IMR-90 (cell line): ENCODE results near the gene GBX2. TPM values are rescaled to one million over a fixed set of nuclear protein-coding genes. Genes with fewer than 3 reads are reported as not detected.

Experiments
- ATAC-seq: fragments of 200-7000 bp; cut with Tn5 transposase; 2 replicates; pipeline ENCODE4 v1.9.1; 2020; ENCODE audit warnings: low read depth, mild to moderate bottlenecking, moderate library complexity
- BruUV-seq: library from RNA; stranded (reverse); fragments of 400-500 nt; replicated peaks from 2 replicates; lab custom pipeline; 2021; lab: Mats Ljungman, UMichigan
- CTCF ChIA-PET: fragments of 300-600 bp; formaldehyde crosslinking; extraction: SDS; loops from one replicate; lab custom pipeline; 2021; ENCODE audit warnings: antibody characterized with exemption; lab: Yijun Ruan, JAX
- POLR2A ChIA-PET: fragments of 300-600 bp; sonication (Branson Sonifier 250); formaldehyde crosslinking; loops from one replicate; lab custom pipeline; 2022; ENCODE audit warnings: antibody characterized with exemption; ENCODE audit not compliant: unreplicated experiment; lab: Charles Lee
- DNase-seq: peaks from one replicate; pipeline ENCODE4 v3.0.0; 2013
- H2AFZ ChIP-seq: replicated peaks from 2 replicates; pipeline ENCODE3; 2013; ENCODE audit warnings: low read length, mild to moderate bottlenecking; ENCODE audit not compliant: poor library complexity
- H2AK5ac ChIP-seq: 2 replicates; pipeline ENCODE4 v1.6.1; 2013; ENCODE audit warnings: low read depth, low read length, inconsistent platforms
- H2AK9ac ChIP-seq: replicated peaks from 2 replicates; pipeline ENCODE3; 2013; ENCODE audit warnings: mild to moderate bottlenecking, low read depth, low read length, moderate library complexity; ENCODE audit not compliant: poor library complexity
- H2BK120ac ChIP-seq: 2 replicates; pipeline ENCODE4 v1.6.1; 2013; ENCODE audit warnings: low read depth, low read length, inconsistent platforms
- H2BK15ac ChIP-seq: 3 replicates; pipeline ENCODE4 v1.6.1; 2013; ENCODE audit warnings: low read depth, low read length, inconsistent platforms
- H2BK20ac ChIP-seq: 2 replicates; pipeline ENCODE4 v1.6.1; 2013; ENCODE audit warnings: low read depth, mild to moderate bottlenecking, inconsistent platforms, low read length, moderate library complexity
- H2BK5ac ChIP-seq: 2 replicates; pipeline ENCODE4 v1.6.1; 2013; ENCODE audit warnings: mild to moderate bottlenecking, low read depth, low read length, inconsistent platforms; ENCODE audit not compliant: poor library complexity, severe bottlenecking
- H3K14ac ChIP-seq: replicated peaks from 2 replicates; pipeline ENCODE4 v1.6.1; 2013; ENCODE audit warnings: low read depth, low read length, inconsistent platforms
- H3K18ac ChIP-seq: 2 replicates; pipeline ENCODE4 v1.6.1; 2013; ENCODE audit warnings: low read depth, low read length, control low read depth
- H3K23ac ChIP-seq: 2 replicates; pipeline ENCODE4 v1.6.1; 2013; ENCODE audit warnings: low read depth, low read length, inconsistent platforms
- H3K27ac ChIP-seq: 2 replicates; pipeline ENCODE4 v1.5.1; 2013; ENCODE audit warnings: mild to moderate bottlenecking, control low read depth, low read length; ENCODE audit not compliant: insufficient read depth
- H3K27me3 ChIP-seq: 2 replicates; pipeline ENCODE4 v1.6.1; 2013; ENCODE audit warnings: low read length; ENCODE audit not compliant: control insufficient read depth, insufficient read depth
- H3K36me3 ChIP-seq: 2 replicates; pipeline ENCODE4 v1.6.1; 2013; ENCODE audit warnings: low read length, mixed read lengths; ENCODE audit not compliant: control insufficient read depth, insufficient read depth
- H3K4ac ChIP-seq: 2 replicates; pipeline ENCODE4 v1.6.1; 2013; ENCODE audit warnings: low read depth, low read length, inconsistent platforms
- H3K4me1 ChIP-seq: 2 replicates; pipeline ENCODE4 v1.6.1; 2013; ENCODE audit warnings: low read length, mixed read lengths; ENCODE audit not compliant: control insufficient read depth, insufficient read depth
- H3K4me2 ChIP-seq: 2 replicates; pipeline ENCODE4 v1.6.1; 2013; ENCODE audit warnings: low read depth, mild to moderate bottlenecking, control low read depth, low read length, moderate library complexity
- H3K4me3 ChIP-seq: 2 replicates; pipeline ENCODE4 v1.5.1; 2013; ENCODE audit warnings: low read depth, mild to moderate bottlenecking, control low read depth, low read length, moderate library complexity; ENCODE audit not compliant: insufficient read depth
- H3K56ac ChIP-seq: 2 replicates; pipeline ENCODE4 v1.6.1; 2013; ENCODE audit warnings: low read length, inconsistent platforms; ENCODE audit not compliant: insufficient read depth; ENCODE audit errors: extremely low read depth
- H3K79me1 ChIP-seq, 2 experiments: 2 replicates each; pipeline ENCODE4 v1.6.1; 2013; ENCODE audit warnings: low read length in 2 of 2, inconsistent platforms in 1 of 2, low read depth in 1 of 2
- H3K9ac ChIP-seq: 2 replicates; pipeline ENCODE4 v1.6.1; 2013; ENCODE audit warnings: low read depth, low read length, control low read depth
- H3K9me1 ChIP-seq: 2 replicates; pipeline ENCODE4 v1.6.1; 2013; ENCODE audit warnings: low read length, inconsistent platforms; ENCODE audit not compliant: insufficient read depth
- H3K9me3 ChIP-seq: 2 replicates; pipeline ENCODE4 v1.6.1; 2013; ENCODE audit warnings: low read length; ENCODE audit not compliant: control insufficient read depth, insufficient read depth
- H4K20me1 ChIP-seq: 2 replicates; pipeline ENCODE4 v1.6.1; 2013; ENCODE audit warnings: low read length, inconsistent platforms; ENCODE audit not compliant: insufficient read depth
- H4K5ac ChIP-seq: 2 replicates; pipeline ENCODE4 v1.6.1; 2013; ENCODE audit warnings: mild to moderate bottlenecking, low read depth, low read length, control low read depth
- H4K8ac ChIP-seq, 2 experiments: 2 replicates each; pipeline ENCODE4 v1.6.1; 2013; ENCODE audit warnings: low read depth in 2 of 2, low read length in 2 of 2, control low read depth in 1 of 2, inconsistent platforms in 1 of 2
- H4K91ac ChIP-seq: 2 replicates; pipeline ENCODE4 v1.6.1; 2013; ENCODE audit warnings: low read depth, low read length, inconsistent platforms; ENCODE audit not compliant: insufficient read depth
- POLR2A ChIP-seq: IDR thresholded peaks from 2 replicates; pipeline ENCODE4 v1.6.1; 2012; ENCODE audit warnings: mild to moderate bottlenecking, low read depth, low read length
- RCOR1 ChIP-seq: IDR thresholded peaks from 2 replicates; pipeline ENCODE4 v1.6.1; 2012; ENCODE audit warnings: mild to moderate bottlenecking, low read length, improper control_type of control experiment; ENCODE audit not compliant: insufficient replicate concordance
- WGBS, 2 experiments: methylation state at CpG; one replicate each; pipeline versions ENCODE4 v1.1.5 to v1.1.7; 2013; ENCODE audit warnings: missing lambda C conversion rate in 2 of 2; ENCODE audit not compliant: insufficient read length in 1 of 2; ENCODE audit errors: extremely low coverage in 2 of 2; 5-methylcytosine and 5-hydroxymethylcytosine counted together
- dilution Hi-C: fragments of 300-500 bp; cut with HindIII; formaldehyde crosslinking; loops from one replicate; pipeline ENCODE4 v1.14.3; 2018; ENCODE audit warnings: low sequenced_read_pairs; ENCODE audit not compliant: unreplicated experiment
- in situ Hi-C: fragments of 300-500 bp; cut with MboI; formaldehyde crosslinking; loops from 3 replicates; pipeline ENCODE4 v1.14.3; 2019; ENCODE audit warnings: low sequenced_read_pairs, inconsistent platforms, mixed read lengths
- intact Hi-C: fragments of 100-400 bp; cut with micrococcal nuclease; formaldehyde crosslinking; loops from 2 replicates; pipeline ENCODE4 v1.10.0; 2022
- polyA plus RNA-seq, 3 experiments: library from polyadenylated mRNA; depleted of rRNA; stranded (reverse); fragments of >200 nt; gene quantifications; 2 replicates each; pipeline ENCODE4 v1.2.3, GENCODE V29; 2012; ENCODE audit warnings: low replicate concordance in 1 of 3
- total RNA-seq: library from RNA; depleted of rRNA; stranded (reverse); fragments of >200 nt; gene quantifications from 2 replicates; pipeline ENCODE4 v1.2.3, GENCODE V29; 2012

GBX2 gene
- total and polyA plus RNA-seq, 2 of the 4 experiments (the other 2 are of a cell fraction), result 0.10 TPM; not detected in 1

GRCh38 chr2:236159778-236160170 lies 8.4 kb downstream of the GBX2 start:
- Histone ChIP-seq H3K79me1 (no peaks in the 10 kb centered on the region), H2BK5ac (no peak overlapping the region), H2BK20ac (no peak overlapping the region), H3K23ac (no peak overlapping the region), H2AFZ (no peak overlapping the region), H4K91ac (no peak overlapping the region), H2BK120ac (no peak overlapping the region), H3K14ac (no peak overlapping the region), H3K36me3 (no peaks in the 10 kb centered on the region), H3K4ac (no peak overlapping the region), H3K4me2 (no peak overlapping the region), H3K4me1 (peaks cover 2% of the 10 kb centered on the region; the same call in 1 of the 2 replicates), H2AK9ac (no peak overlapping the region), H3K56ac (no peak overlapping the region), H4K5ac (no peak overlapping the region), H3K27me3 (peaks cover 91% of the 10 kb centered on the region), H3K9me3 (no peaks in the 10 kb centered on the region; the same call in 1 of the 2 replicates), H3K18ac (no peak overlapping the region), H2AK5ac (no peak overlapping the region), H3K27ac (no peak overlapping the region), H3K9ac (no peak overlapping the region), H3K9me1 (no peaks in the 10 kb centered on the region), H3K4me3 (no peak overlapping the region), H4K8ac (no peak overlapping the region), H4K20me1 (no peaks in the 10 kb centered on the region), H2BK15ac (no peak overlapping the region)
- no TSS peak for BruUV-seq
- ChIA-PET CTCF (no interaction called here), POLR2A (no interaction called here)
- no peak for TF ChIP-seq RCOR1
- TF ChIP-seq POLR2A, result no peak
- intact Hi-C loops (no loop called here), dilution Hi-C loops (no loop called here), in situ Hi-C loops (loop anchor here (25.0 kb wide), 1 partner anchor 547 kb away; no protein-coding TSS in a partner anchor)
- no peak for ATAC-seq
- WGBS, 2 experiments, result 18% methylated on average over 8 of the region's 33 CpGs; no CpG with 5 or more reads in 1 of the 2 experiments
- no peak for DNase-seq
